Measurements from ENCODE around the gene PPM1D. TPM values are rescaled to one million over a fixed set of nuclear protein-coding genes. Genes with fewer than 3 reads are reported as not detected.

The PPM1D gene
- total RNA-seq, 1 experiment from 2014 or later: 19.0 TPM

- H3K27me3 Mint-ChIP-seq (ENCODE audit: low read depth): peaks cover 3% of the 10 kb centered on the region
- no peak overlapping the region for H3K9ac ChIP-seq (ENCODE audit: extremely low read depth, insufficient read length, low read length)
- H3K9me3 Mint-ChIP-seq: peaks cover 41 to 42% of the 10 kb centered on the region in 2 experiments
- no peak overlapping the region for H2BK20ac ChIP-seq (ENCODE audit: low read depth, low read length, poor library complexity, severe bottlenecking)
- no peak overlapping the region for H2BK5ac ChIP-seq (ENCODE audit: insufficient read length, low read length)
- H3K27ac ChIP-seq (ENCODE audit: insufficient read length, low read depth, low read length): no peak overlapping the region
- no peak overlapping the region for H3K4me2 ChIP-seq (ENCODE audit: insufficient read depth, insufficient read length, low read length)
- no peaks in the 10 kb centered on the region for H3K27me3 ChIP-seq (ENCODE audit: insufficient read depth, low read length)
- no peaks in the 10 kb centered on the region for H3K23me2 ChIP-seq (ENCODE audit: insufficient read length, low read depth, low read length, poor library complexity, severe bottlenecking)
- no peak overlapping the region for H3K4me3 Mint-ChIP-seq
- no CpG with 5 or more reads among the region's 4 CpGs for WGBS (ENCODE audit: extremely low coverage, insufficient read length, low lambda C conversion rate)
- H3K18ac ChIP-seq (ENCODE audit: insufficient read length, low read depth, low read length): no peak overlapping the region
- no peak overlapping the region for H3K27ac Mint-ChIP-seq
- no peak for TF ChIP-seq CTCF (conservative IDR thresholded peaks at IDR 0.05)
- no peaks in the 10 kb centered on the region for H3K79me2 ChIP-seq (ENCODE audit: insufficient read depth, low read length)
- H3K9me3 ChIP-seq (ENCODE audit: control insufficient read depth, low read depth, low read length): peaks cover 10% of the 10 kb centered on the region
- H2AK5ac ChIP-seq (ENCODE audit: insufficient read length, low read length): no peak overlapping the region
- no peak overlapping the region for H2BK120ac ChIP-seq (ENCODE audit: low read depth, low read length, poor library complexity, severe bottlenecking)
- H3K36me3 Mint-ChIP-seq (ENCODE audit: insufficient read depth in 1 of 3, low read depth in 3 of 3): peaks cover 9 to 31% (median 14%) of the 10 kb centered on the region in 3 experiments
- no peak overlapping the region for H3K56ac ChIP-seq (ENCODE audit: insufficient read length, low read depth, low read length)
- no peak overlapping the region for H3K23ac ChIP-seq (ENCODE audit: insufficient read length, low read depth, low read length)
- H4K5ac ChIP-seq (ENCODE audit: insufficient read length, low read depth, low read length): no peak overlapping the region
- H3K4me1 Mint-ChIP-seq: no peaks in the 10 kb centered on the region
- no peak overlapping the region for H3K14ac ChIP-seq (ENCODE audit: insufficient read depth, low read length)
- no peak overlapping the region for H3T11ph ChIP-seq (ENCODE audit: low read length)
- no peaks in the 10 kb centered on the region for H4K20me1 ChIP-seq (ENCODE audit: control insufficient read depth, insufficient read depth, insufficient read length)
- no peak overlapping the region for H2BK12ac ChIP-seq (ENCODE audit: insufficient read length, low read depth, low read length)
- H3K4ac ChIP-seq (ENCODE audit: low read depth, low read length): no peak overlapping the region
- no peak for DNase-seq
- no peak overlapping the region for H4K91ac ChIP-seq (ENCODE audit: insufficient read length, low read depth, low read length)
- no peaks in the 10 kb centered on the region for H3K4me1 ChIP-seq (ENCODE audit: insufficient read depth, low read length)
- H4K8ac ChIP-seq (replicated peaks; ENCODE audit: insufficient read length, low read depth, low read length): no peak overlapping the region
- H2AFZ ChIP-seq (ENCODE audit: low read length): no peak overlapping the region
- no peak overlapping the region for H2BK15ac ChIP-seq (ENCODE audit: low read depth, low read length)
- no peaks in the 10 kb centered on the region for H3K79me1 ChIP-seq (ENCODE audit: insufficient read depth, low read depth, low read length, poor library complexity, severe bottlenecking)
Measured at GRCh38 chr17:60555786-60556185, 44.2 kb upstream of the PPM1D start.
